ENCODE data around the gene CNOT6L.

- TF ChIP-seq CTCF (IDR thresholded peaks at IDR 0.05) (no peak), POLR2A (IDR thresholded peaks at IDR 0.05) (no peak)
Observed at GRCh38 chr4:77785669-77786068, 33.5 kb downstream of the CNOT6L start.
